Neural cell (in vitro differentiated cells): ENCODE results near the gene AGPAT3.

Experiments used
- EP300 ChIP-seq: fragments of 450-650 bp; conservative IDR thresholded peaks from 2 replicates; pipeline ENCODE4 v1.6.1; 2014; ENCODE audit warnings: antibody characterized with exemption, mild to moderate bottlenecking, moderate library complexity; ENCODE audit not compliant: poor library complexity, severe bottlenecking
- EZH2 ChIP-seq: fragments of 200-600, 300-800 bp; shearing (Covaris generic), sonication (generic); IDR thresholded peaks from 2 replicates; pipeline ENCODE4 v1.6.1; 2014; ENCODE audit warnings: antibody characterized with exemption, low read length, borderline replicate concordance, mild to moderate bottlenecking; ENCODE audit not compliant: insufficient read depth, poor library complexity, severe bottlenecking
- MXI1 ChIP-seq: fragments of 450-650 bp; conservative IDR thresholded peaks from 2 replicates; pipeline ENCODE4 v1.6.1; 2014; ENCODE audit warnings: antibody characterized with exemption, mild to moderate bottlenecking; ENCODE audit not compliant: poor library complexity, severe bottlenecking
- POLR2AphosphoS5 ChIP-seq: IDR thresholded peaks from 2 replicates; pipeline ENCODE4 v1.6.1; 2012
- RAD21 ChIP-seq: fragments of 450-650 bp; conservative IDR thresholded peaks from 2 replicates; pipeline ENCODE4 v1.6.1; 2014; ENCODE audit warnings: antibody characterized with exemption, mild to moderate bottlenecking, moderate library complexity
- SMC3 ChIP-seq: fragments of 450-650 bp; conservative IDR thresholded peaks from 2 replicates; pipeline ENCODE4 v1.6.1; 2014; ENCODE audit warnings: antibody characterized with exemption, mild to moderate bottlenecking, moderate library complexity; ENCODE audit not compliant: poor library complexity
- TAF1 ChIP-seq: IDR thresholded peaks from 2 replicates; pipeline ENCODE4 v1.6.1; 2012; ENCODE audit warnings: low read depth
- TF ChIP-seq, protein P1 (sequence below): fragments of 450-650 bp; IDR thresholded peaks from 2 replicates; pipeline ENCODE4 v1.5.1; 2014; ENCODE audit warnings: antibody characterized with exemption, mild to moderate bottlenecking, moderate library complexity; ENCODE audit not compliant: poor library complexity, severe bottlenecking
- TF ChIP-seq, protein P2 (sequence below): IDR thresholded peaks from 2 replicates; pipeline ENCODE4 v1.6.1; 2012; ENCODE audit warnings: borderline replicate concordance

DNA sequence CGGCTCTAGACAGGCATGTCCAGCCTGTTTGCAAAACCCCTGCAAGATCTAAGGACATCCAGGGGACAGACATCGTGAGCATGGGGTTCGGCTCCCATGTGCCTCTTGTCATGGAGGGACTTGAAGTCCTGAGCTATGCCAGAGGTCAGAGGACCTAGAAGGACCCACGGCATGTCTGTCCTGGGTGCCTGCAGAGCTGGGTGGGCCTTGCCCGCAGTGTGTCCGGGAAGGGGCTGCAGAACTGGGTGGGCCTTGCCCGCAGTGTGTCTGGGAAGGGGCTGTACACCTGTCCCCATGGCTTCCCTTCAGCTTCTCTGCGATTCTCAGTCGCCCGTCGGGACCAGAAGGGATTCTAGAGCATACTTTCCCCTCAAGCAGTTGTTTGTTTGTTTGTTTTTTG is 127.1 kb downstream of the AGPAT3 start:
- no peak for TF ChIP-seq EZH2
- TF ChIP-seq, protein P1, sequence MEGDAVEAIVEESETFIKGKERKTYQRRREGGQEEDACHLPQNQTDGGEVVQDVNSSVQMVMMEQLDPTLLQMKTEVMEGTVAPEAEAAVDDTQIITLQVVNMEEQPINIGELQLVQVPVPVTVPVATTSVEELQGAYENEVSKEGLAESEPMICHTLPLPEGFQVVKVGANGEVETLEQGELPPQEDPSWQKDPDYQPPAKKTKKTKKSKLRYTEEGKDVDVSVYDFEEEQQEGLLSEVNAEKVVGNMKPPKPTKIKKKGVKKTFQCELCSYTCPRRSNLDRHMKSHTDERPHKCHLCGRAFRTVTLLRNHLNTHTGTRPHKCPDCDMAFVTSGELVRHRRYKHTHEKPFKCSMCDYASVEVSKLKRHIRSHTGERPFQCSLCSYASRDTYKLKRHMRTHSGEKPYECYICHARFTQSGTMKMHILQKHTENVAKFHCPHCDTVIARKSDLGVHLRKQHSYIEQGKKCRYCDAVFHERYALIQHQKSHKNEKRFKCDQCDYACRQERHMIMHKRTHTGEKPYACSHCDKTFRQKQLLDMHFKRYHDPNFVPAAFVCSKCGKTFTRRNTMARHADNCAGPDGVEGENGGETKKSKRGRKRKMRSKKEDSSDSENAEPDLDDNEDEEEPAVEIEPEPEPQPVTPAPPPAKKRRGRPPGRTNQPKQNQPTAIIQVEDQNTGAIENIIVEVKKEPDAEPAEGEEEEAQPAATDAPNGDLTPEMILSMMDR: no peak
- TF ChIP-seq RAD21: no peak
- TF ChIP-seq SMC3: no peak
- no peak for TF ChIP-seq EP300
- TF ChIP-seq, protein P2, sequence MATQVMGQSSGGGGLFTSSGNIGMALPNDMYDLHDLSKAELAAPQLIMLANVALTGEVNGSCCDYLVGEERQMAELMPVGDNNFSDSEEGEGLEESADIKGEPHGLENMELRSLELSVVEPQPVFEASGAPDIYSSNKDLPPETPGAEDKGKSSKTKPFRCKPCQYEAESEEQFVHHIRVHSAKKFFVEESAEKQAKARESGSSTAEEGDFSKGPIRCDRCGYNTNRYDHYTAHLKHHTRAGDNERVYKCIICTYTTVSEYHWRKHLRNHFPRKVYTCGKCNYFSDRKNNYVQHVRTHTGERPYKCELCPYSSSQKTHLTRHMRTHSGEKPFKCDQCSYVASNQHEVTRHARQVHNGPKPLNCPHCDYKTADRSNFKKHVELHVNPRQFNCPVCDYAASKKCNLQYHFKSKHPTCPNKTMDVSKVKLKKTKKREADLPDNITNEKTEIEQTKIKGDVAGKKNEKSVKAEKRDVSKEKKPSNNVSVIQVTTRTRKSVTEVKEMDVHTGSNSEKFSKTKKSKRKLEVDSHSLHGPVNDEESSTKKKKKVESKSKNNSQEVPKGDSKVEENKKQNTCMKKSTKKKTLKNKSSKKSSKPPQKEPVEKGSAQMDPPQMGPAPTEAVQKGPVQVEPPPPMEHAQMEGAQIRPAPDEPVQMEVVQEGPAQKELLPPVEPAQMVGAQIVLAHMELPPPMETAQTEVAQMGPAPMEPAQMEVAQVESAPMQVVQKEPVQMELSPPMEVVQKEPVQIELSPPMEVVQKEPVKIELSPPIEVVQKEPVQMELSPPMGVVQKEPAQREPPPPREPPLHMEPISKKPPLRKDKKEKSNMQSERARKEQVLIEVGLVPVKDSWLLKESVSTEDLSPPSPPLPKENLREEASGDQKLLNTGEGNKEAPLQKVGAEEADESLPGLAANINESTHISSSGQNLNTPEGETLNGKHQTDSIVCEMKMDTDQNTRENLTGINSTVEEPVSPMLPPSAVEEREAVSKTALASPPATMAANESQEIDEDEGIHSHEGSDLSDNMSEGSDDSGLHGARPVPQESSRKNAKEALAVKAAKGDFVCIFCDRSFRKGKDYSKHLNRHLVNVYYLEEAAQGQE: no peak
- TF ChIP-seq TAF1: no peak
- TF ChIP-seq POLR2AphosphoS5: no peak
- no peak for TF ChIP-seq MXI1
